Fibroblast of gingiva (primary cell): ENCODE results near the gene NPHP4.

Experiments
- DNase-seq: peaks from one replicate; pipeline ENCODE4 v3.0.0-alpha.2; 2011; ENCODE audit warnings: low read depth

Gene NPHP4

DNA sequence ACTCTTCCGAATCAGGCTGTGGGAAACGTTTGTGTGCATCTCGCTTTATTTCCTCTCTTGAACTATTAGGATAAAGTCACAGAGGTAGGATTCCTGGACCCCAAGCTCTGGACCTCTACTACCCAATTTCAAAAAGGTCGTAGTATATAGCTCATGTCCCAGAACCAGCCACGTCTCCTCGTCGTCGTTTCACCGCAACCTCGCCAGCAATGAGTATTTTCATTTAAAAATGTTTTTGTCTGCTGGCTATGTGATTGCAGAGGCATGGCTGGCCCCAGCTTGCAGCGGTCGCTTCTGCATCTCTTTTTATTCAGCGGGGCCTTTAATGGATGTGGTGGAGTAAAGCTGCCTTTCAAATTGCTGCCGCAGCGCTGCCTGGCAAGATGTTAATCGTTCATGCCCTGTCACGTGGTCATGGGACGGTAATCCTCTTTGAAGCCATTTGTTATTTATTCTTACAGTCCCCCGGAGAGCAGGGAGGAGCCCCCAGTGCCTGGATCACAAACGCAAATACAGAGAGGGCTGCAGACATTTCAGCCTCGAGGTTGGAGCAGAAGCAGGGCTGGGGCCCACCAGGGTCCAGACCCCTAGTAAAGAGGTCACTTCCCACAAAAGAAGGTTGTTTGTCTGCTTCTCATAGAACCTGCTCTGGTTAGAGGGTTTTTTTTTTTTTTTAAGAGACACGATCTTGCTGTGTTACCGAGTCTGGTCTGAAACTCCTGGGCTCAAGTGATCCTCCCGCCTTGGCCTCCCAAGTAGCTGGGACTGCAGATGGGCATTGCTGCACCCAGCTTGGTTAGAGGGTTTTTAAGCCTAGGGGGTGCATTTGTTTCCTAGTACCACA lies 11.6 kb upstream of the NPHP4 start:
- no peak for DNase-seq

DNA sequence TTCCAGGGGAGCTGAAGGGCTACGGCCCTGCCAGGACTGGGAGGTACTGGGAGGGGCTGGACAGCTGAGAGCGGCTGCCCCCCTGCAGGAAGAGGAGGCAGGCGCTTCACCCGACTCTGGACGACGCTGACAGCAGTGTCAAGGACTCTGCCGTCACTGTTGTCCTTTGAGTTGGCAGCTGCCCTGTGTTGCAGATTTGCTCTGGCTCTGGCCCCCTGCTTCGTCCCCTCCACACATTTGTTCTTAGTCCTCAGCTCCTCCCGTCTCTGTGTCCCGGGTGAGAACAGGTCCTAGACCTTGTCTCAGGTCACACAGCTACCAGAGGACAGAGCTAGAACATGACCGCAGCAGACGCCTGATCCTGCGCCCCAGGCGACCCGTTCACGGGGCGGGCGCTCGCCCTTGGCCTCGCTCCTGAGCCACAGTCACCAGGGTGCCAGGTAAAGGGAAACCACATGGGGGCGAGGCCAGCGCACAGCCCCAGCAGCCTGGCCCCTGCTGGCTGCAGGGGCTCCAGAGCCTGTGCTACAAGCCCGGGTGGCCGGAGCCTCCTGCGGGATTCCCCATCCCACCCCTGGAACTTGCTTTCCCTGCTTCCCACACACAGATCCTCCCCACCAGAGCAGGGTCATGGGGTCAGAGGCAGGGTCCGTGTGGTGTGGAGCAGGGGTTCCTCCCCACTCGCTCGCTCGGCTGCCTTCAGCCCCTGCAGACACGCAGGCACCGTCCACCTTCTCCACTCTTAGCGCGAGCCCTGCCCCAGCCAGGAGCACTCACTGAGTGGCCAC lies 10.7 kb upstream of the NPHP4 start:
- no peak for DNase-seq

DNA sequence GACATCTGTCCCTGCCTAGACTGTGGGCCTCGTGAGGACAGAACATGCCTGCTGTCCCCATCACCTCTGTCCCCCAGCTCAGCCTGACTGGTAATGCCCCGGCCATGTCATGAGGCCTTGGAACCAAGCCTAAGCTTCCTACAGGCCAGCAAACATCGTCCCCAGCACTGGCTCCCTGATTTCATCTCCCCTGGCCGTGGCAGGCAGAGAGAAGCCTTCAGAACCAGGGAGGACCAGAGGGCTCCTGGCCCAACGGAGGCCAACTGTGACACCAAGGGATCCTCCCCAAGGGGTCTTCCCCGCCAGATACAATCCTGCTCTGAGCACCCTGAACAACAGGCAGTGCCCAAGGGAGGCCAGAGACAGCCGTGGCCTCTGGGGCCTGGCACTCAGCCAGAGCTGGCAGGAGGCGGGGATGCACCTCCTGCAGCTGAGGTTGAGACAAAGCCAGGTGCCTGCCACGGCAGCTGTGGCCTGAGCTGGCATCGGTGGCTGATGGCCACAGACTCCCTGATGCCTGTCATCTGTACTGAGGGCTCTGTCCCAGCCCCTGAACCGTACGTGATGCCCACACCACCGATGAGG lies 9.9 kb upstream of the NPHP4 start:
- DNase-seq, result no peak

DNA sequence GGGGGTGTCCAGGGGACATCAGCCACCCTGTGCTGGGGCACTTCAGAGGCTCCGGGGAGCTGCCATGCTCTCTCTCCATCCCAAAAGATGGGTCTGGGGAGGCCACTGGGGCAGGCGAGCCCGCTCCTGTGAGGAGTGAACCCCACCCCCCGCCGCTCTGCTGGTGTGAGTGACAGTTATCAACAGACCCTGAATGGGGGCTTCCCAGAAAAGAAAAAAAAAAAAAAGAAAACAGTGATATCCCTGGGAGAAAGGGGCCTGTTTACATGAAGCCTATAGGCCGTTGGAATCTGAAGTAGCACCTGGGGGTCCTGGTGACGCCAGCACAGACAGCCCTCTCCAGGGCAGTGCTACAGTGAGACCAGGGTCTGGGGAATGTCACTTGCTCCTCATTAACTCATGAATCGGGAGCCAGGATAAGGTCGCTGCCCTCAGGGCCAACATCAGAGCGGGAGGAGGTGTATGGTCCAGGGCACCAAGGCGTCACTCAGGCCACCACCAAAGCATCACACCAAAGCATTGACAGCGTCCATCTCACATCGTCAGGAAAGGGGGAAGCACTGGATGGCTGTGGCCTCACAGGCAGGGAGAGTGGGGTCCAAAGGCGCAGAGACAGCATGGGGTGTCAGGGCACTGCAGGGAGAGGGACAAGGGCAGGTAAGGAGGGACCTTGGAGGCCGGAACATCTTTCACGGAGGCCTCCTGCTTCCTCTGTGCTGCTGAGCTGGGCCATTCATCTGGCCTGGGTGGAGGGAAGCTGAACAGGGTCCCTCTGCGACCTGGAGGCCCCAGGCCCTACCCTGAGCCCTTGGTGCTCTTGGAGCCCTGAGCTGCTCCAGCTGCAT lies 8.4 kb upstream of the NPHP4 start:
- no peak for DNase-seq

DNA sequence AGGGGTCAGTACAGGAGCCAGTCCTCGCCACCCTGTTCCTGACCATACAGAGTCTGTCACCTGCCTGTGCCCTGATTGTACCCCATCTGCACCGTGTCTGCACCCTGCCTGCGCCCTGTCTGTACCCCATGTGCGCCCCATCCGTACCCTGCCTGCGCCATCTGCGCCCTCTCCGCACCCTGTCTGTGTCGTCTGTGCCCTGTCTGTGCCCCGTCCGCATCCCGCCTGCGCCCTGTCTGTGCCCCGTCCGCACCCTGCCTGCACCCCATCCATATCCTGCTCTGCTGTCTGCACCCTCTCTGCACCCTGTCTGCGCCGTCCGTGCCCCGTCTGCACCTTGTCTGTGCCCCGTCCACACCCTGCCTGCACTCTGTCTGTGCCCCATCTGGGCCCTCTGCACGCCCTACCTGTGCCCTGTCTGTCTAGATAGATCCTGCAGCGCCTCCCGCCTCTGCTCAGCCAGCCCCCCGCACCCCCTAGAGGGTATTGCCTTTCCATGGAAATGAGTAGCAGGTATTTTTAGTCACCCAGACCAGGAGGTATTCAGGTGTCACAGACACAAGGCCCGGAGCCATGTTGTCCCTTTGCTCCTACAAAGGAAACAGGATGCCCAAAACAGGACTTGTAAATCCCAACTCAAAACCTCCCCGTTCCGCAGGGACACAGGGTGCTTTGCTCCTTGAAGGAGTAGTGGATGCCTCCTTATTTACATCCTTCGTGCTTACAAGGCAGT lies 7.7 kb upstream of the NPHP4 start:
- no peak for DNase-seq

DNA sequence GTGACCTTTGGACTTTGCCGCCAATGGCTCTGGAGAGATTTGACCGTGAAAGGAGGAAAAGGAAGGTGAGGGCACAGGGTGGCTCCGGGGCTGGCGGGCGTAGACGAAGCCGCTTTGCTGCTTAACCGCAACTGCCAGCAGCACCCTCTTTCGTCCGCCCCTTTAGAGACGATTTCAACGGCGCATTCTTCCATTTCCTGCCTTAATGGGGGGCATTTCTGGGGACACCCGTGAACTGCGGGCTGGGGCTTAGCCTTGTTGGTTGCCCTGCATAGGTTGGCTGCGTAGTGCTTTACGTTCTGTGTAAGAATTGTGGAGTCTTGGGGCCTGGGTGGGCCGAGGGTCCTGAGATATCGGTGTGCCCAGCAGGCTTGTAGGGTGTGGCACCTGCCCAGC lies 6.7 kb upstream of the NPHP4 start:
- no peak for DNase-seq

DNA sequence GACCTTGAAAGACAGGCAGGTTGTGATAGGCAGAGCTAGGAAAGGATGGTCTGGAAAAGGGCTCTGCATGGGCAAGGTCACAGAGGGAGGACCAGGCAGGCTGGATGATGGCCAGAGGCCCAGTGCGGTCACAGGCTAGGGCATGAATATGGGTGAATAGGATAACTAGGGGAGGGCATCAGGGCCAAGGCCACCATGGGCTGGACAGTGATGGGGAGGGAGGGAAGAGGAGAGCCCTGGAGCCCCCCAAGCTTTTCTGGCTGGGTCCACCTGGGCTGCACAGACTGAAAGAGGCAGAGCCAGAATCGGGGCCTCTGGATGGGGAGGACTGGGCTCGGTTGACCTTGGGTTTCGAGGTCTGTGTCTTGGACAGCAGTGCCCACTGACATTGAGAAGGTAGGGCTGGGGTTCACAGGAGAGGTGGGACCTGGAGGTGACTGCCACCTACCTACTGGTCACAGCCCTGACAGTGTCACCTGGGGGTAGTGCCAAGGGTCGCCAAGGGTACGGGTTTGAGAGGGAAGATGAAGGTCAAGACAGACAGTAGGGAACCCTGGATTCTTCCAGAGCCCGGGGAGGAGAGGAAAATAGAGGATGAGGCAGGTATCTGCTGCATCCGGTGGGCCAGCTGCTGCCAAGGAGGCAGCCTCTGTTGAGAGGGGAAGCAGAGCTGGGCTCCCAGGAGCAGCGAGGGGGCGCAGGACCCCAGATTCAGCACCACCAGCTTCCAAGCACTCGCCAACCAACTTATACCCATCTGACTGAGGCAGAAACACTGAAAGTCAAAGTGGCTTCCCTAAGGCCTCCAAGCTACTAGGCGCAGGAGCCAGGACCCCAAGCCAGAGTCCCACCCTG lies 6.1 kb upstream of the NPHP4 start:
- DNase-seq, result no peak

DNA sequence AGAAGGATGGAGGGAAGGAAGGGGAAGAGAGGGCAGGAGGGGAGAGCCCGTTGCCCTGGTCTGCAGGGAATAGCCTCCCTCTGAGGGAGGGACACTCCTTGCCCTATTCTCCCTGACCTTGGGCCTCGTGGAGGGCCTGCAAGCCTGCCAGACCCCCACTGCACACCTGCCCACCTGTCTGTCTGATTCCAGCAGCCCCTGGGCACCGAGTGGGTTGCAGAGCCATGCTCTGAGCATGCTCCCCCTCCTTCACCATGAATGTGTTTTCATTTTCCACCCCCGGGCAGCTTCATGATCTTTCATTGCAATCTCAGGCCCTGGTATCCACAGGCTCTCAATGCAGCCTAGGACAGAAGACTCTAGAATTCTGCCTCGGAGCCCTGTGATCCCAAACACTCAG lies 5.1 kb upstream of the NPHP4 start:
- no peak for DNase-seq

DNA sequence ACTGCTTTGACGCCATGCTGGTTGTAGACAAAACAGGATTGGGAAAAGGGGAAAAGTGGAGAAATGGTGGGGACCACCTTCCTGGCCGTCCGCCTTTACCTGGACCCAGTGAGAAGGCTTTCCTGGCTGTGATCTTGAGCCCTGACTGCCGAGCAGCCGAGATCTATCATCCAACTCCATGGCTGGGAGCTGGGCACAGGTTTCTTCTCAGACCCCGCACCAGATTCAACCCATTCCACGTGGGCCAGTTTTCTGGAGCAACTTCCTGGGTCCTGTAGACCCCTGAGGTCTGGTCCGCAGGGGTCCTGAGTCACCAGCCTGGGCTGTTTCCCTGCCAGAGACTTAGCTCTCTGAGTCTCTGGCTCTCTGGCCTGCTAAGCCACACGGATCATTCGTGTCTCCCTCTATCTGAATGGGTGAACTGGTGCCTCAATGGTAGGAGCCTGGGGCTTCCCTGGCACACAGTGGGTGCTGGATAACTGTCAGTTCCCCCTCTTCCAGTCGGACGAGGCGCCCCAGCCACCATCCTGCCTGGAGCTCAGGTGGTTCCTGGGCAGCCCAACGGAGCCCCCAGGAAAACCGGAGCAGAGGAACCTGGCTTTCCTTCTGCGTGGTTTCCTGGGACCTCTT lies 4.5 kb upstream of the NPHP4 start:
- no peak for DNase-seq

DNA sequence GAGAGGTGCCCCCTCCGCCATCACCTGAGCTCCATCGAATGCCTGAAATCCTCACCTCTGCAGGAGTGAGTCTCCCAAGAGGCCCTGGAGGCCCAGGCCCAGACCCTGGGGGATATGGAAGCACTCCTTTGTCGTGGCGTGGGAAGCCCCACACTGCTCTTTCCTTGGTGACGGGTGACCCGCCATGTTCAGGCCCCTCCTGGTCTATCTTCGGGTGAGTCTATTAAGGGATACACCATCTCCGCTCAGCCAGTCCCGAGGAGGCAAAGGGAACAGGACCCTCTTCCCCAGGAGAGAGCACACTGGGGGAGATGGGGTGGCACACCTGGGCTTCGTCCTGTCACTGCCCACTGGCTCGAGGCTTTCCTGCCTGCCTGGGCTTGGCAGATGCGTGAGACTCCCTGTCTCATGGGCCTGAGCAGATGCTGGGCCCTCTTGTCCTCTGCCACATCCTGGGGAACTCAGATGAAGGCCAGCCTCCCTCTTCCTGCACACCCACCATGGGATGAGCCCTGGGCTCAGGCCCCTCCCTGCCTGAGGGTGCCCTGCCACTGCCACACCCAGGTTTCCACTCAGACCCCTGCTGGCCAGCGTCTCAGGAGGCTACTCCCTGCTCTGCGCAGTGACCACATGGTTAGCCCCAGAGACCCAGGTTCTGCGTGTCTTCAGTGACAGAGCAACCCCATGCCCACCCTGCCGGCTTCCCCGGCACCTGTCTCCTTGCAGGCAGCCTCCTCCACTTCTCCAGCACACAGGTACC lies 3.8 kb upstream of the NPHP4 start:
- DNase-seq, result no peak

DNA sequence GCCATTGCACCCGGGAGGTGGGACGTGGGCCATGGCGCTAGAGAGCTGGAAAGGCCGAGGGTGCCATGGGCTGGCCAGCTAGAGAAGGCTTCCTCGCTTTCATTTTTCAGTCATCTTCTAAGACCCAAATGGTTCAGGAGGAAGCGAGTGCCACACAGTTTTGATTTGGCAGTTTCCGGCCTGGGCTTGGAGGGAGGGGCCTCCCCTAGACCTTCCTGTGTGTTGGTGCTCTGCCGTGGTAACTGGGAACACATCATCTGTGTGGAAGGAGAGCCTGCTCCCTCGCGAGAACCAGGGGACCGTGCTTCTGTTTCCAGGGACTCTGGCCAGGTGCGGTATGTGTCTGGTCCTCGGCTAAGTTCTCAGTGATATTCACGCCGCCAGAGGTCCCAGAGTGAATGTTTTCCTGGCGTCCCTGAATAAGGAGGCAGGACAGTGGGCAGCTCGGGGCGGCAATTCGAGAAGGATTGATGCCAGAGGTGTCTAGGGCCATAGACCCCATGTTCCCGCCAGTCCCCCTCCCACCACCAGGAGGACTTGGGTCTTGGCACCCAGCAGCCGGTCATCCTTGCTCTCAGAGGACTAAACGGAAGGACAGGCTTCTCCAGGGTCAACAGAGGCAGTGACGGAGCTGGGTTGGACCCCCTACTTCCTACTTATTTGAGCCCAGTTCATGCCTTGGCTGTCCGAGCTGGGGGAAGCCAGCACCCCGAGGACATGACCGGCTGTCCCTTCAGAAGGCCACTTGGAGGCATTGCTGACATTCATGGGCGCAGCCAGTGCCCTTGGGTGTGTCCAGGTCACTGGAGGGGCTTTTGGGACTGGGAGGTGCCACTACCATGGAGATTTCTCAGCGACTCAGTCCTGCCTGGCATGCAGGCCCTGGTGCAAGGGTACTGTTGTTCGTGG lies 2.7 kb upstream of the NPHP4 start:
- DNase-seq, result no peak

DNA sequence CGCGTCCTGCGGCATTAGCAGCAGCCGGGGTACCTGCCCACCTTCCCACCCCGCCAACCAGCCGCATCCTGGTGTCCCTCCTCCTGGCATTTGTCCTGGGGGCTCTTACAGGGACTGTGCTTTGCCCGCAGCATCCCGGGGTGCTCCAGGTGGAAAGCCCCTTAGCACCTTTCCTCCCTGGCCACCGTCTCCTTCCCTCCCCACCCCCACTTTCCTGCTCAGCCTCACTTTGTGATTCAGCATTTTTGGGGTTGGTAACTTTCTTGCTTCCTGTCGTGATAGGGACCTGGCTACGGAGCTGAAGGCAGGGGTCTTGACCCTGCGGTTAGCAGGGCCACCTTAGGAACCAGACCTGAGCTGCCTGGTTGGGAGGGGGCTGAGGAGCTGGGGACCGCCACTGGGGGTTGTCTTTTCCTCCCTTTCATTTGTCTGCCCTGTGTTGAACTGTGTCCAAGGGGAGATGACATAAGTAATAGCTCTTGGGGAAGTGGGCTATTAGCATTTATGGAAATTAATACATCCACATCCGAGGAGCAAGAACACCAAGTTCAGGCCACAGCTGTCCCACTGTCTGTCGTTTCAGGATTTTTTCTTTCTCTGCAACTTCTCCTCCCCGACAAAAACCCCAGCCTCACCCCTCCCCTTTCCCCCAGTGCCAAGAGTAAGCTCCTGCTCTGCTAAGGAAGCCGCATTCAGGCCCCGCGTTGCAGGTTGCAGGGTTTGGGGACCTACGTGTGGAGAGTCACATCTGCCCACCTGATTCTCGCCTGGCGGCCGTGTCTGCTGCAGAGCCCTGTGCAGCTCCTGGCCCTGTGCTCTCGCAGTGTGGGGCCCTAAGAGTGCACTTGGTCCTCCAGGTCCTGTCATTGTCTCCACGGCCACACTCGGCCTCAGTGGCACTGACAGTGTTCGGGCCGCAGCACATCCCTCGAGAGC lies 1.6 kb upstream of the NPHP4 start:
- no peak for DNase-seq

DNA sequence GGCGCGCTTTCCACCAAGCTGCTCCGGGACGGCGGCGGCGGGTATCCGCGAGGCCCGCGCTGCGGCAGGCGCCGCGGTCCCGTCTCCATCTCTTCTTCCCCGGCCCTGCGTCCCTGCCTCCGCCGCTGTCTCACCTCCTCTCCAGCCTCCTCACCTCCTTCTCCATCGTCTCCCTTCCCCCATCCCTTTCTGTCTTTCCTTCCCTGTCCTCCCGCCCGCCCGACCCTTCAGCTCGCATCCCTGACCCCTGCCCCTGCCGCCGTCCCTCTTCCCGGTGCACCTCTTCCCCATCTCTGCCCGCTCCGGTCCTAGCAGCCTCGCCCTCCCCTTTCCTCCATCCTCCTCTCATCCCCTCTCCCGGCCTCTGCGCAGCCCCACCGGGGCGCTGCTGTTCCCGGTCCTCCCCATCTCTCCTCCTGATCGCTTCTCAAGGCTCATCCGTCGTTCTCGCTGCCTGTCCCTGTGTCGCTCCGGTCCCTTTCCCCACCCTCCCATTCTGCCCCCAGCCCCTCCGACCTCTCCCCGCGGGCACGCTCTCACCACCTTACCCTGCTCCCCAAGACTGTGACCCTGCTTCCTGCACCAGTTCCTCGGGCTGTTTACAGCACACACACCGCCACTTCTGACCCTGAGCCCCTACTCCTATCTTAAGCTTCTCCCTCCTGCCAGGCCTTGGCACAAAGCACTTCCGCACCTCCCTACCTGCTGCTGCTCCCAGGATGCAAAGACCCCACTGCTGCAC lies 760 bp upstream of the NPHP4 start:
- no peak for DNase-seq

DNA sequence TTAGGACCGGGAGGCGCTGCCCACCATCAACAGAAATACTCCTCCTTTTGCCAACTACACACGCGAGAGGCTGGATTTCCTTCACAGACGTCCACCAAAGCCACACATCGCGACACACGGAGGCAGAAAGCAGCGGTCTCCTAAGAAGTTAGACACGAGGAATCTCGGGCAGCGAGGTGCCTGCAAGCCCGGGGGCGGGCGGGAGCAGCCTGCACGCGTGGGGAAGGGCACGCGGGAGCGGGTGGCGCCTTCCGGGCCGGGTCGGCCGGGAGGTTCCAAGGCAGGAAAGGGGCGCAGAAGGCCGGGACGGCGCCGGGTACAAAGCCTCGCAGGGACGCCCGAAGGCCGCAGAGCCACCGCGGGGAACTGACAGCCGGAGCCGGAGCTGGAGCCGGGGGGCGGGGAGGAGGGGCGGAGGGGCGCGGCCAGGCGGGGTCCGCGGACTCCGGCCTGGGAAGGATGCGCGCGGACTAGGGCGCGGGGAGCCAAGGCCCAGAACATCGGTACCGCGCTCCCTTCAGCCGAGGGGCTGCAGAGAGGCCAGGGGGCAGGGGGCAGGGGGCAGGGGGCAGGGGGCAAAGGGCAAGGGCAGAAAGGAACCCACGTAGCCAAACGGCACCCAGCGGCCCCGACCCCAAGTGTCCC lies 722 bp downstream of the NPHP4 start:
- peak; percentile 7 for DNase-seq

DNA sequence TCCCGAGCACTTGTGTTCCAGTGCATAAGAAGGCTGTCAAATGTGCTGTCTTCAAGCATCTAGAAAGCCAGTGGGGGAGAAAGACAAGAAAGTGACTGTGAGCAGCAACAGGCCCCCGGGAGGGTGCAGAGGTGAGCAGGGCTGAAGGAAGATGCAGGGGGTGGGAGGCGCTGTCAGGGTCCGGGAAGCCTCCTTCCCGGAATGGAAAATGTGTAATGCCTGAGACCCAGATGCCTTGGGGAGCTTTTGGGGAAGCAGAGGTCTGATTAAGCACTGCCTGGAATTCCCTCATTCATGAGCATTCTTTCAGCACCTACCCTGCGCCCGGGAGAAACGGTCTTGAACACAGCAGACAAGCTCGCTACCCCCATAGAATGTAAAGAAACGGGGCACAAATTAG lies 1.3 kb downstream of the NPHP4 start:
- no peak for DNase-seq

DNA sequence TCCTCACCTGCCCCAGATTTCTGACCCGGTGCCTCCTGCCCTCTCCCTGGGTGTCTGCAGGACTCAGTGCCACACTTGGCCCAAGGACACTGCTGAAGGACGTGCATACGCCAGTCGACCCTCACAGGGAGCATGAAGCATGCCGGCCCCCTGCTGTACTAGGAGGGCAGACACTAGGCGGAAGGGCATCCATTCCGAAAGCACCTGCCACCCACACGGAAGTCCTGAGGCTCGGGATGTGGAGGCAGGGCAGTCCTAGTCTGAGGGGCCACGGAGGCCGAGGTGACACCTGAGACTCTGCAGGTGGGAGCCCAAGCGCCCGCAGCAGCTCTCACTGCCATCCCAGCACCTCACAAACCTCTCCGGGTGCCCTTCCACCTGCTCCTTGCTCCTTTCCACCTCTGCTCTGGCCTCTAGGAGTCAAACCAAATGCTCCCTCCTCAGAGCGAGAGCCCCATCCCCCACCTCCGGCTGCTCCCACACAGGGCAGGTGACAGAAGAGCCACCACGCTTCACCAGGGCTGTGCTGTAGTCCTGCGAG lies 2.4 kb downstream of the NPHP4 start:
- DNase-seq, result no peak
